Measurements from ENCODE around the gene ZNF789. TPM values are rescaled to one million over a fixed set of nuclear protein-coding genes. Genes with fewer than 3 reads are reported as not detected.

Gene ZNF789
- total and polyA plus RNA-seq, 2 of the 13 experiments (the other 11 are each of a cell fraction or from before 2014, with no cell fraction given), result 19.8 to 25.1 TPM

GRCh38 chr7:99504603-99505323 lies 32.1 kb downstream of the ZNF789 start, which contains the start of gene ZKSCAN5 (continued):
- peak; percentile 21 for TF ChIP-seq HNF4A (CRISPR knock-in tag; IDR thresholded peaks at IDR 0.05)
- TF ChIP-seq, protein P1, sequence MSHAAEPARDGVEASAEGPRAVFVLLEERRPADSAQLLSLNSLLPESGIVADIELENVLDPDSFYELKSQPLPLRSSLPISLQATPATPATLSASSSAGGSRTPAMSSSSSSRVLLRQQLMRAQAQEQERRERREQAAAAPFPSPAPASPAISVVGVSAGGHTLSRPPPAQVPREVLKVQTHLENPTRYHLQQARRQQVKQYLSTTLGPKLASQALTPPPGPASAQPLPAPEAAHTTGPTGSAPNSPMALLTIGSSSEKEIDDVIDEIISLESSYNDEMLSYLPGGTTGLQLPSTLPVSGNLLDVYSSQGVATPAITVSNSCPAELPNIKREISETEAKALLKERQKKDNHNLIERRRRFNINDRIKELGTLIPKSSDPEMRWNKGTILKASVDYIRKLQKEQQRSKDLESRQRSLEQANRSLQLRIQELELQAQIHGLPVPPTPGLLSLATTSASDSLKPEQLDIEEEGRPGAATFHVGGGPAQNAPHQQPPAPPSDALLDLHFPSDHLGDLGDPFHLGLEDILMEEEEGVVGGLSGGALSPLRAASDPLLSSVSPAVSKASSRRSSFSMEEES (CRISPR knock-in tag; IDR thresholded peaks at IDR 0.05), result peak; percentile 4; the same call in 1 of the 2 replicates
- no peak for TF ChIP-seq AGO1 (IDR thresholded peaks at IDR 0.05; ENCODE audit: low read depth, low read length, poor library complexity, severe bottlenecking)
- TF ChIP-seq TFDP1 (CRISPR knock-in tag; IDR thresholded peaks at IDR 0.05; ENCODE audit: borderline replicate concordance), result 0 out of 2 replicates have a peak, but pooled peaks have one; percentile 36
- no peak for TF ChIP-seq MAFF (IDR thresholded peaks at IDR 0.05; ENCODE audit: low read depth, low read length)
- peak; percentile 88 for TF ChIP-seq KDM2A (CRISPR knock-in tag; IDR thresholded peaks at IDR 0.05; ENCODE audit: borderline replicate concordance, low read depth)
- peak; percentile 75 for TF ChIP-seq POLR2AphosphoS5 (IDR thresholded peaks at IDR 0.05; ENCODE audit: low read depth, low read length)
- TF ChIP-seq THAP11 (CRISPR knock-in tag; IDR thresholded peaks at IDR 0.05), result peak; percentile 96

GRCh38 chr7:99505324-99505662 lies 32.6 kb downstream of the ZNF789 start:
- peak; percentile 10 for ATAC-seq
- 0 out of 2 replicates have a peak, but pooled peaks cover 3% of the 10 kb centered on the region for H4K20me1 ChIP-seq (ENCODE audit: insufficient read depth, low read length)
- in situ Hi-C loops (cut with HindIII; ENCODE audit: extremely low pct_ligation_motif_present, low pct_unique_long_range_greater_than_20kb), result no loop called here
- BruUV-seq (replicated peaks), result no TSS peak
- H2AFZ ChIP-seq (ENCODE audit: low read length), result no peak overlapping the region
- intact Hi-C loops (cut with micrococcal nuclease; ENCODE audit: unreplicated experiment), result no loop called here
- H3K79me2 ChIP-seq (ENCODE audit: insufficient read depth, low read length), result peaks cover 32% of the 10 kb centered on the region
- 0% methylated on average over 5 of the region's 11 CpGs for WGBS (ENCODE audit: low lambda C conversion rate)
- FAIRE-seq, result no peak
- H3K4me3 ChIP-seq (replicated peaks in 1 of 3; ENCODE audit: insufficient read depth in 1 of 3, low read depth in 2 of 3, low read length in 3 of 3), result peak overlapping the region; percentile 87 to 94 (median 88)
- H3K36me3 ChIP-seq (replicated peaks in 1 of 2; ENCODE audit: control insufficient read depth in 1 of 2, insufficient read depth in 2 of 2, low read length in 2 of 2), result 0 out of 5 replicates have a peak, but pooled peaks cover 0 to 1% of the 10 kb centered on the region in 2 experiments
- no peak for DNase-seq (ENCODE audit: low spot score)
- H3K27me3 ChIP-seq (ENCODE audit: control insufficient read depth in 1 of 2, insufficient read depth in 2 of 2, low read length in 2 of 2), result no peaks in the 10 kb centered on the region; a peak in 1 of 5 replicates
- no peaks in the 10 kb centered on the region for H3K9me3 ChIP-seq (ENCODE audit: low read length)
- H3K9ac ChIP-seq (ENCODE audit: insufficient read depth, low read depth, low read length), result peak overlapping the region; percentile 80
- ChIA-PET POLR2A (interaction anchor here (0.8 to 2.0 kb wide), 15 partner anchors 13 to 297 kb away, joined by 3 to 42 read pairs (median 8); partner anchors contain the start of genes ATP5MF, BUD31, FAM200A and KPNA7), CTCF (ENCODE audit: low intra/inter-chr PET ratio, low total read pairs) (no interaction called here)
- peak overlapping the region; percentile 76 for H3K27ac ChIP-seq (ENCODE audit: extremely low read length, insufficient read depth, low read length)
- H3K4me2 ChIP-seq (ENCODE audit: low read depth, low read length), result peak overlapping the region; percentile 93
- H3K4me1 ChIP-seq (ENCODE audit: insufficient read depth, low read length), result peaks cover 25% of the 10 kb centered on the region
- TF ChIP-seq LCORL (IDR thresholded peaks at IDR 0.05), result no peak
- 0 out of 2 replicates have a peak, but pooled peaks have one; percentile 15 for TF ChIP-seq LCORL (CRISPR knock-in tag; IDR thresholded peaks at IDR 0.05)
- peak; percentile 6; the same call in 1 of the 2 replicates for TF ChIP-seq ZSCAN25 (CRISPR knock-in tag; IDR thresholded peaks at IDR 0.05)
- TF ChIP-seq ZNF563 (CRISPR knock-in tag; IDR thresholded peaks at IDR 0.05), result 0 out of 2 replicates have a peak, but pooled peaks have one; percentile 12
- TF ChIP-seq EEA1 (CRISPR knock-in tag; IDR thresholded peaks at IDR 0.05; ENCODE audit: borderline replicate concordance), result no peak
- TF ChIP-seq SMAD9 (CRISPR knock-in tag; IDR thresholded peaks at IDR 0.05), result no peak
- 0 out of 2 replicates have a peak, but pooled peaks have one; percentile 8 for TF ChIP-seq ZNF136 (CRISPR knock-in tag; IDR thresholded peaks at IDR 0.05; ENCODE audit: low read depth)
- no peak for TF ChIP-seq KLF9 (CRISPR knock-in tag; IDR thresholded peaks at IDR 0.05; ENCODE audit: low read depth)
- peak; percentile 7; the same call in 1 of the 2 replicates for TF ChIP-seq POGK (CRISPR knock-in tag; conservative IDR thresholded peaks at IDR 0.05)
- 0 out of 2 replicates have a peak, but pooled peaks have one; percentile 23 for TF ChIP-seq ZNF709 (CRISPR knock-in tag; IDR thresholded peaks at IDR 0.05)
- 0 out of 2 replicates have a peak, but pooled peaks have one; percentile 6 for TF ChIP-seq ZNF607 (CRISPR knock-in tag; IDR thresholded peaks at IDR 0.05; ENCODE audit: borderline replicate concordance)

Measured in HepG2 (cell line).